Endothelial cell of umbilical vein (primary cell): ENCODE results near the gene CLIC2.

Experiments
- EZH2 ChIP-seq: IDR thresholded peaks from 2 replicates; pipeline ENCODE4 v1.6.1; 2012; ENCODE audit warnings: borderline replicate concordance, low read depth, mild to moderate bottlenecking, moderate library complexity, low read length, inconsistent platforms; ENCODE audit not compliant: severe bottlenecking
- FOS ChIP-seq: IDR thresholded peaks from 2 replicates; pipeline ENCODE4 v1.6.1; 2011; ENCODE audit warnings: mild to moderate bottlenecking, low read length, moderate library complexity, borderline replicate concordance; ENCODE audit not compliant: insufficient read depth
- GATA2 ChIP-seq: IDR thresholded peaks from 2 replicates; pipeline ENCODE4 v1.7.0; 2011; ENCODE audit warnings: low read depth, mild to moderate bottlenecking, moderate library complexity, mixed read lengths, low read length; ENCODE audit not compliant: insufficient read length, insufficient read depth
- JUN ChIP-seq: IDR thresholded peaks from 2 replicates; pipeline ENCODE4 v1.6.1; 2011; ENCODE audit warnings: borderline replicate concordance, low read depth; ENCODE audit not compliant: insufficient read length, insufficient read depth
- MYC ChIP-seq: IDR thresholded peaks from one replicate; pipeline ENCODE4 v1.6.1; 2011; ENCODE audit warnings: mild to moderate bottlenecking, low read depth, low read length
- POLR2A ChIP-seq: IDR thresholded peaks from 2 replicates; pipeline ENCODE4 v1.6.1; 2012; ENCODE audit warnings: low read depth, mild to moderate bottlenecking, control low read depth, low read length
- POLR2AphosphoS5 ChIP-seq: IDR thresholded peaks from 2 replicates; pipeline ENCODE4 v1.6.1; 2012; ENCODE audit warnings: low read depth, mild to moderate bottlenecking, control low read depth, low read length, moderate library complexity; ENCODE audit not compliant: insufficient read depth
- TF ChIP-seq, protein P1 (sequence below), 2 donors: IDR thresholded peaks; 1 replicate in 1 of 2; 2 replicates in 1 of 2; pipeline ENCODE4 v1.5.1; 2011; ENCODE audit warnings: low read length in 2 of 2, mild to moderate bottlenecking in 2 of 2, moderate library complexity in 2 of 2, control low read depth in 1 of 2, inconsistent platforms in 1 of 2, low read depth in 1 of 2; ENCODE audit not compliant: insufficient read depth in 1 of 2; ENCODE audit errors: extremely low read depth in 1 of 2
- TF ChIP-seq, protein P2 (sequence below): IDR thresholded peaks from 2 replicates; pipeline ENCODE4 v1.6.1; 2011; ENCODE audit not compliant: insufficient read depth, insufficient read length

DNA sequence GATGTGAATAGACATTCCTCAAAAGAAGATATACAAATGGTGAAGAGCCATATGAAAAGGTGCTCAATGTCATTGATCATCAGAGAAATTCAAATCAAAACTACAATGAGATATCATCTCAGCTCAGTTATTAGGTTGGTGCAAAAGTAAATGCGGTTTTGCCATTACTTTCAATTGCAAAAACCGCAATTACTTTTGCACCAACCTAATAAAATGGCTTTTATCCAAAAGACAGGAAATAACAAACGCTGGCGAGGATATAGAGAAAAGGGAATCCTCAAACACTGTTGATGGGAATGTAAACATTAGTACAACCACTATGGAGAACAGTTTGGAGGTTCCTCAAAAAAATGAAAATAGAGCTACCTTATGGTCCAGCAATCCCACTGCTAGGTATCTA lies 5.1 kb downstream of the CLIC2 start:
- TF ChIP-seq, protein P1, sequence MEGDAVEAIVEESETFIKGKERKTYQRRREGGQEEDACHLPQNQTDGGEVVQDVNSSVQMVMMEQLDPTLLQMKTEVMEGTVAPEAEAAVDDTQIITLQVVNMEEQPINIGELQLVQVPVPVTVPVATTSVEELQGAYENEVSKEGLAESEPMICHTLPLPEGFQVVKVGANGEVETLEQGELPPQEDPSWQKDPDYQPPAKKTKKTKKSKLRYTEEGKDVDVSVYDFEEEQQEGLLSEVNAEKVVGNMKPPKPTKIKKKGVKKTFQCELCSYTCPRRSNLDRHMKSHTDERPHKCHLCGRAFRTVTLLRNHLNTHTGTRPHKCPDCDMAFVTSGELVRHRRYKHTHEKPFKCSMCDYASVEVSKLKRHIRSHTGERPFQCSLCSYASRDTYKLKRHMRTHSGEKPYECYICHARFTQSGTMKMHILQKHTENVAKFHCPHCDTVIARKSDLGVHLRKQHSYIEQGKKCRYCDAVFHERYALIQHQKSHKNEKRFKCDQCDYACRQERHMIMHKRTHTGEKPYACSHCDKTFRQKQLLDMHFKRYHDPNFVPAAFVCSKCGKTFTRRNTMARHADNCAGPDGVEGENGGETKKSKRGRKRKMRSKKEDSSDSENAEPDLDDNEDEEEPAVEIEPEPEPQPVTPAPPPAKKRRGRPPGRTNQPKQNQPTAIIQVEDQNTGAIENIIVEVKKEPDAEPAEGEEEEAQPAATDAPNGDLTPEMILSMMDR (IDR thresholded peaks at IDR 0.05; ENCODE audit: extremely low read depth in 1 of 2, insufficient read depth in 1 of 2, low read depth in 1 of 2, low read length in 2 of 2): no peak
- TF ChIP-seq EZH2: no peak
- TF ChIP-seq POLR2A: no peak
- no peak for TF ChIP-seq POLR2AphosphoS5
- TF ChIP-seq, protein P2, sequence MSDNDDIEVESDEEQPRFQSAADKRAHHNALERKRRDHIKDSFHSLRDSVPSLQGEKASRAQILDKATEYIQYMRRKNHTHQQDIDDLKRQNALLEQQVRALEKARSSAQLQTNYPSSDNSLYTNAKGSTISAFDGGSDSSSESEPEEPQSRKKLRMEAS: no peak
- no peak for TF ChIP-seq GATA2
- no peak for TF ChIP-seq MYC
- TF ChIP-seq JUN: no peak
- no peak for TF ChIP-seq FOS
